ENCODE measurements around the gene ITGA11. TPM values are rescaled to one million over a fixed set of nuclear protein-coding genes. Genes with fewer than 3 reads are reported as not detected.

The ITGA11 gene
- total RNA-seq, 3 donors from 2014 or later, result 7.8 to 8.5 (median 7.9) TPM

DNA sequence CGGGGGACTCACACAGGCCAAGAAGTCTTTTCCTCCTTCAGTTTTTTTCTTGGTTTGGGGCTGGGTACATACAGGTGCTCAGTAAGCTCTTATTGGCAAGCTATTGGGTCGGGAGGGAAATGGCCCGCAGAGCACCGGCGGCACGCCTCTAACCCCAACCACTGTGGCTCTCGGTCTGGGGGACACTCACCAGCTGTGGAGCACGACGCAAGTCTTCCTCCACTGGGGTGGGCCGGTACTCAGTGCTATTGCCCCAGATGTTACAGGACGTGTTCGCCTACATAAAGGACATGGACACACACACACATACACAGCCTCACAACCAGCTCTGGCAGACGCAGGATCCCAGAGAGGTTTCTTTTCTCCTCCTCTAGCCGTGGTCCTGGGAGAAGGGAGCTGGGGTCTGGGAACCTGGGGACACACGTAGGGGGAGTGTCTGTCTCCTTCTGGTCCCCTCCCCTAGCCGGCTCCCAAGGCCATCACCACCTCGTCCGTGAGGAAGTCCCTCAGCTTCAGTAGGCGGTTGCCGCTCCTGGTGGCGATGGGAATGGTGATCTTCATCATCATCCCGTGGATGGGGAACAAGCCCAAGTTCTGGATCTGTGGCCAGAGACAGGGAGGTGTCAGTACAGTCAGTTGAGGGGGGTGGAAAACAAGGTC is 121.0 kb downstream of the ITGA11 start:
- DNase-seq (ENCODE audit: low spot score in 2 of 2), result peak; percentile 12 to 44
- H3K27ac ChIP-seq, result peak overlapping the region; percentile 2 to 18
- no peaks in the 10 kb centered on the region for H3K36me3 ChIP-seq
- H3K27me3 ChIP-seq, result no peaks in the 10 kb centered on the region
- H3K9me3 ChIP-seq, result no peaks in the 10 kb centered on the region
- H3K4me1 ChIP-seq, result no peaks in the 10 kb centered on the region
- TF ChIP-seq POLR2A (IDR thresholded peaks at IDR 0.05) (no peak), POLR2AphosphoS5 (IDR thresholded peaks at IDR 0.05) (no peak)
- TF ChIP-seq, protein P1, sequence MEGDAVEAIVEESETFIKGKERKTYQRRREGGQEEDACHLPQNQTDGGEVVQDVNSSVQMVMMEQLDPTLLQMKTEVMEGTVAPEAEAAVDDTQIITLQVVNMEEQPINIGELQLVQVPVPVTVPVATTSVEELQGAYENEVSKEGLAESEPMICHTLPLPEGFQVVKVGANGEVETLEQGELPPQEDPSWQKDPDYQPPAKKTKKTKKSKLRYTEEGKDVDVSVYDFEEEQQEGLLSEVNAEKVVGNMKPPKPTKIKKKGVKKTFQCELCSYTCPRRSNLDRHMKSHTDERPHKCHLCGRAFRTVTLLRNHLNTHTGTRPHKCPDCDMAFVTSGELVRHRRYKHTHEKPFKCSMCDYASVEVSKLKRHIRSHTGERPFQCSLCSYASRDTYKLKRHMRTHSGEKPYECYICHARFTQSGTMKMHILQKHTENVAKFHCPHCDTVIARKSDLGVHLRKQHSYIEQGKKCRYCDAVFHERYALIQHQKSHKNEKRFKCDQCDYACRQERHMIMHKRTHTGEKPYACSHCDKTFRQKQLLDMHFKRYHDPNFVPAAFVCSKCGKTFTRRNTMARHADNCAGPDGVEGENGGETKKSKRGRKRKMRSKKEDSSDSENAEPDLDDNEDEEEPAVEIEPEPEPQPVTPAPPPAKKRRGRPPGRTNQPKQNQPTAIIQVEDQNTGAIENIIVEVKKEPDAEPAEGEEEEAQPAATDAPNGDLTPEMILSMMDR (IDR thresholded peaks at IDR 0.05), result no peak
- no peak overlapping the region for H3K4me3 ChIP-seq
- intact Hi-C loops (cut with DNase I; ENCODE audit: low total_unique reads), result no loop called here

DNA sequence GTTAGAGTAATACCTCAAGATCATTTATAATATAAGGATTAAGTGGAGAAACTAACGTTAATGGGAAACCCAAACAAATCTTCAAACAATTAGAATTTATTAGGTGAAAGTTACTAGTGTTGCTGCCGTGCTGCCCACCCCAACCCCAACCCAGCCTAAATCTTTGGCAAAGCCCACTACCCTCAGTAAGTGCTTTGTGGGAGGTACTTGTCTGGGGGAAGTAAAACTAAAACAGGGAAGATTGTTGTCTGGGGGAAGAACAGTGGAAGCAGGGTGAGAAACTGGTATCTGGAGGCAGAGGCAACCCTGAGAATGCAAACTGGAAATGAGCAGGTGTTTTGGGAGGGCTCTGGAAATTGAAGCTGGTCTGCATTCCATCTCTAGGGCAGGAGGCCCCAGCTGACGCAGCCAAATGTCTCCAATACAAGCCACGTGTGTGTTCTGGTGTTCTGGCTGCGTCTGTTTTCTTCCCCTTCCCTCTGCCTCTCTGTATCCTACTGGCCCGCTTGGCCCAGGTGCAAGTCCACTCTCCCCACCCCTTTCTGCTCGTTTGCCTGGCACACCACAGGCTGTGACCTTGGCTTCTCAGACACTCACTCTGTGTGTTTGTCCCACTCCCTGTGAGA is 121.7 kb downstream of the ITGA11 start:
- H3K27me3 ChIP-seq, result no peaks in the 10 kb centered on the region
- H3K36me3 ChIP-seq, result no peaks in the 10 kb centered on the region
- intact Hi-C loops (cut with DNase I; ENCODE audit: low total_unique reads), result no loop called here
- no peaks in the 10 kb centered on the region for H3K9me3 ChIP-seq
- H3K27ac ChIP-seq, result peak overlapping the region; percentile 2 to 18
- DNase-seq (ENCODE audit: low spot score in 2 of 2), result peak in 1 of 2 donors; percentile 46
- TF ChIP-seq POLR2AphosphoS5 (IDR thresholded peaks at IDR 0.05) (no peak), POLR2A (IDR thresholded peaks at IDR 0.05) (no peak)
- TF ChIP-seq, protein P1 (IDR thresholded peaks at IDR 0.05), result no peak
- H3K4me1 ChIP-seq, result no peaks in the 10 kb centered on the region
- no peak overlapping the region for H3K4me3 ChIP-seq

DNA sequence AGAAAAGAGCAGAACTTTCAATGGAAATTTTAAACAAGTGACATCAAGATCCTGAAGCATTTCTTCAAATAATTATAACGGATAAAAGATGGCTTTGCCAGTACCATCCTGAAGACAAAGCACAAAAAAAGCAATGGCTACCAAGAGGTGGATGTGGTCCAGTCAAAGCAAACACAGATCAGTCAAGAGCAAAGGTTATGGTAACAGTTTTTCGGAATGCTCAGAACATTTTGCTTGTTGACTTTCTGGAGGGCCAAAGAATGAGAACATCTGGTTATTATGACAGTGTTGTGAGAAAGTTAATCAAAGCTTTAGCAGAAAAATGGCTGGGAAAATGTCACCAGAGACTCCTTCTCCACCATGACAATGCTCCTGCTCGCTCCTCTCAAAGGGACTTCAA is 122.9 kb downstream of the ITGA11 start:
- H3K4me1 ChIP-seq, result no peaks in the 10 kb centered on the region
- TF ChIP-seq POLR2A (IDR thresholded peaks at IDR 0.05) (no peak), POLR2AphosphoS5 (IDR thresholded peaks at IDR 0.05) (no peak)
- TF ChIP-seq, protein P1 (IDR thresholded peaks at IDR 0.05), result no peak
- intact Hi-C loops (cut with DNase I; ENCODE audit: low total_unique reads), result no loop called here
- H3K27ac ChIP-seq, result no peak overlapping the region
- H3K27me3 ChIP-seq, result no peaks in the 10 kb centered on the region
- DNase-seq (ENCODE audit: low spot score in 2 of 2), result no peak
- no peaks in the 10 kb centered on the region for H3K36me3 ChIP-seq
- no peak overlapping the region for H3K4me3 ChIP-seq
- H3K9me3 ChIP-seq, result no peaks in the 10 kb centered on the region

DNA sequence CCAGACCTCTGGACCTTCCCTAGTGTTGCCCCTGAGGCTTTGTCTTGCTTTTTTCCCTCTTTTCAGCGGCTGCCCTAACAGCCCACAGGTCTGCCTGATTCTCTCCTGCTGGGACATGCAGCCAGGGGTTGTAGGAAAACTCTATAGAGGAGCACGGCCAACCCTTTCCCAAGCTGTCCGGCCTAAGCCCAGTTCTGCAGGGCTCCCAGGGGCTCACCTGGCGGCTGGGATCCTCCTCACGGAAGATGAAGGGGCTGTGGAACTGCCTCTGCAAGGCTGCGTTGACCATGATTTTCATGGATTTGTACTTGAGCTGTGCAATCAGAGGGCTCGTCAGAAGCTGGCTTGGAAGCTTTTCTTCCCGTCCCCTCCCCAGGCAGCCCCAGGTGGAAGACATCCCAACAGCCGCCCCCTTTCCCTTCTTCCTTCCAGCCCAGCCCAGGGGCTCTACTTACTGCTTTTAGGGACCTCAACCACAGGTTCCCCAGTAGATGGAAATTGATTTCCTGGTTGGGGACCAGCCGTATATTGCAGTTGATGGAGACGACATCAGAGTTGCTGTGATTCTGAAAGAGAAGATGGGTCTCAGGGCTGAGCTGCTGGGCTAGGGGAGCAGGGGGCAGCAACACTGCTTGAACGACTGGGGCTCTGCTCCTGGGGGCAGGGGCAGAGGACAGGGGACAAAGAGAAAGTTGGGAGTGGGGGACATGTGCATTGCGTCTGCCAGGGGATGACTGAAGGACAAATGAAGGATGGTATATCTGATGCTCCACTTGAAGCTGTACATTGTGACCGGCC is 124.6 kb downstream of the ITGA11 start:
- H3K4me3 ChIP-seq, result no peak overlapping the region
- no peaks in the 10 kb centered on the region for H3K36me3 ChIP-seq
- no peaks in the 10 kb centered on the region for H3K4me1 ChIP-seq
- TF ChIP-seq, protein P1 (IDR thresholded peaks at IDR 0.05), result no peak
- TF ChIP-seq POLR2AphosphoS5 (IDR thresholded peaks at IDR 0.05), result no peak
- peak overlapping the region; percentile 45 to 46 for H3K27ac ChIP-seq
- no peaks in the 10 kb centered on the region for H3K9me3 ChIP-seq
- peak in 1 of 2 donors; percentile 17 for DNase-seq (ENCODE audit: low spot score in 2 of 2)
- intact Hi-C loops (cut with DNase I; ENCODE audit: low total_unique reads), result no loop called here
- no peaks in the 10 kb centered on the region for H3K27me3 ChIP-seq

DNA sequence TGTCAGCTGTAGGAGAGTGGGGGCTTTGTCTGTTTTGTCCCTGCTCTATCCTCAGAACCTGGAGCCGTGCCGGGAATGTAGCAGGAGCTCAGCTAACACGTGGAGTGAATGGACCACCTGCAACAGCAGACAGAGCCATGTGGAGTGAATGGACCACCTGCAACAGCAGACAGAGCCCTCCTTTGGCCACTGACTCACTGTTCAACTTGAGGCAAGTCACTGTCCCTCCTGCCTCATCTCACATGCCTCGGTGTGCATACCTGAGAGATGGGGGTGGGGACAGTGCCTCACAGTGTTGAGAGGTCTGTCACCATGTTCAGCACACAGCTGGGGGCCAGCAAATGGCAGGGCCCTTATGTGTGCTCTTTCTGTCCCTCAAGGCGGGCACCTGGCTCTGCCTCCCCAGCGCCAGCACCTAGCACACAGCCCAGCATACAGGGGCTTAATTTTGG is 126.5 kb downstream of the ITGA11 start:
- TF ChIP-seq POLR2A (IDR thresholded peaks at IDR 0.05) (no peak), POLR2AphosphoS5 (IDR thresholded peaks at IDR 0.05) (no peak)
- TF ChIP-seq, protein P1 (IDR thresholded peaks at IDR 0.05), result no peak
- Histone ChIP-seq H3K4me1 (no peaks in the 10 kb centered on the region), H3K36me3 (no peaks in the 10 kb centered on the region), H3K4me3 (no peak overlapping the region), H3K9me3 (no peaks in the 10 kb centered on the region), H3K27me3 (no peaks in the 10 kb centered on the region), H3K27ac (no peak overlapping the region)
- DNase-seq (ENCODE audit: low spot score in 2 of 2), result peak in 1 of 2 donors; percentile 15
- intact Hi-C loops (cut with DNase I; ENCODE audit: low total_unique reads), result no loop called here

Measured in breast epithelium (tissue), 4 donors.